ENCODE results near the gene KCNK17.

Gene KCNK17

DNA sequence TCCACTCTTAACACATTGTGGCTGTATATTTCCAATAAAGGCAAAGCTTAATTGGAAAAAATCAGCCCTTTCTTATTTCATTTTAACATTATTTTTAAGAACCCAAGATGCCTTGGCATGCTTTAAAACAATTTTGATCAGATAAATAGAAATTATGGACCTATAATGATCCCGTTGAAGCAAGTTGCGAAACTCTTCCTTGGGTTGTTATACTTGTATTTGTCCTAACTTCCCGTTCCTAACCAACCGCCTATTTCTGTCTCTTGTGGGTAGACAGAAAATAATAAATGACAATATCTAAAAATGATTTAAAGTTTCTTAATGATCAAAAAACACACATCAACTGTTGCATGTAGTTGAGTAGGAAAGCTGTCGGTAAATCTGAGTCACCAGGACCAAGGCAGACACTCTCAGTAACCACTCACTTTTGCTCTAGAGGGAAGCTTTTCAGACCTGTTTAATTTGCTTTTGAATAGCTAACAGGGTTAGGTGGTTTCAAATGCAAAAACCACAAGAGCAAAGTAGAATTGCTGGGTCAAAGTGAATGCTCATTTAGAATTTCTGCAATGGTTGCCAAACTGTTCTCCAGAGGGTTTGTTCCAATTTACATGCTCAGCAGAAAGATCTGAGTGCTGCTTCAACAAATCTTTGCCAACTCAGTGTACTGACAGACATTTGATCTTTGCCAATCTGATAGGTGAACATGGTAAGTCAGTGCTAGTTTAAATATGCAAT is 50.7 kb downstream of the KCNK17 start:
- DNase-seq = peak; percentile 27

- DNase-seq = no peak
These were observed 52.5 kb downstream of the KCNK17 start for GRCh38 chr6:39261751-39262150.

- no peak for DNase-seq
These were observed 53.3 kb downstream of the KCNK17 start for GRCh38 chr6:39260953-39261352.

DNA sequence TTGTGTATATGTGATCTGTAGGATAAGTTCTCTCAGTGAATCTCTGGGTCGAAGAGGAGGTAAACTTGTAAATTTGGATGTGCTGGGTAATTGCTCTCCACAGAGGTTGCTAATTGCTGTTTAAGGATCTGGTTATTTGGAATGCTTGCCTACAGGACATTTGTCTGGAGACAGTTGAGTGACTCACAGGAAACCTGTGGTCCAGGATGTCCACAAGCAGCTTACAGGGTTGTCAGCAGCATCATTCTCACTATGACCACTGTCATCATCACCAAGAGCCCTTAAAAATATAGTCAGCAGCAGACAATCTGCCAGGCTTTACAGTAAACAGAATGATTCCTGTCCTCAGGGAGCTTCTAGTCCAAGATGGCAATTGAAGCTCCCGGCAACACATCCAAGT is 53.8 kb downstream of the KCNK17 start:
- no peak for DNase-seq

- no peak for DNase-seq
These were observed 57.8 kb downstream of the KCNK17 start for GRCh38 chr6:39256294-39256940.

GRCh38 chr6:39254999-39255535 is 59.2 kb downstream of the KCNK17 start:
- DNase-seq = no peak

- DNase-seq = no peak
These were observed 62.8 kb downstream of the KCNK17 start for GRCh38 chr6:39251406-39251805.

GRCh38 chr6:39250507-39250906 is 63.7 kb downstream of the KCNK17 start:
- DNase-seq = no peak

- DNase-seq = no peak
These were observed 64.9 kb downstream of the KCNK17 start for GRCh38 chr6:39249278-39249677.
